Stimulated activated naive CD4-positive, alpha-beta T cell treated with Interleukin-2 at 50 U/mL for 16 hours (primary cell): ENCODE data around the gene FRMD8.
"Not testable (repeated sequence)": the region's sequence is repeated elsewhere in the genome, so short reads cannot be mapped to it uniquely, and the experiment has no call there.

Source experiments
- DNase-seq: peaks from one replicate; lab custom pipeline; 2025; lab: John Stamatoyannopoulos, UW

The FRMD8 gene

GRCh38 chr11:65393513-65394079, 7.2 kb downstream of the FRMD8 start:
- no peak for DNase-seq

GRCh38 chr11:65394125-65394536, 7.7 kb downstream of the FRMD8 start:
- no peak for DNase-seq

- no peak for DNase-seq
Measured at GRCh38 chr11:65395961-65396530, 9.6 kb downstream of the FRMD8 start.

- DNase-seq: no peak
Measured at GRCh38 chr11:65396769-65397745, 10.6 kb downstream of the FRMD8 start.

GRCh38 chr11:65398362-65398910, 12.0 kb downstream of the FRMD8 start:
- DNase-seq: no peak

- DNase-seq: no peak
Measured at GRCh38 chr11:65399249-65399648, 12.8 kb downstream of the FRMD8 start.

GRCh38 chr11:65399845-65400244, 13.4 kb downstream of the FRMD8 start:
- no peak for DNase-seq

GRCh38 chr11:65400307-65401072, 14.1 kb downstream of the FRMD8 start:
- DNase-seq: no peak

GRCh38 chr11:65401073-65401802, 14.8 kb downstream of the FRMD8 start:
- DNase-seq: no peak

- no peak for DNase-seq
Measured at GRCh38 chr11:65401803-65402248, 15.4 kb downstream of the FRMD8 start.

- DNase-seq: no peak
Measured at GRCh38 chr11:65402790-65403189, 16.4 kb downstream of the FRMD8 start.

- DNase-seq: no peak
Measured at GRCh38 chr11:65403607-65404121, 17.2 kb downstream of the FRMD8 start.

GRCh38 chr11:65404210-65404609, 17.8 kb downstream of the FRMD8 start:
- no peak for DNase-seq

- no peak for DNase-seq
Measured at GRCh38 chr11:65404638-65405339, 18.4 kb downstream of the FRMD8 start.

GRCh38 chr11:65410936-65411680, 24.7 kb downstream of the FRMD8 start:
- DNase-seq: no peak

GRCh38 chr11:65411681-65412070, 25.2 kb downstream of the FRMD8 start:
- DNase-seq: no peak

GRCh38 chr11:65412271-65413076, 26.0 kb downstream of the FRMD8 start:
- no peak for DNase-seq

- DNase-seq: not testable (repeated sequence)
Measured at GRCh38 chr11:65413077-65413664, 26.7 kb downstream of the FRMD8 start.
